Activated CD8-positive, alpha-beta T cell treated with anti-CD3 and anti-CD28 coated beads for 36 hours (primary cell): Measurements from ENCODE around the gene TRAPPC3. TPM values are rescaled to one million over a fixed set of nuclear protein-coding genes. Genes with fewer than 3 reads are reported as not detected.
"Not testable (repeated sequence)": the region's sequence is repeated elsewhere in the genome, so short reads cannot be mapped to it uniquely, and the experiment has no call there.

Experiments
- ATAC-seq: fragments of 200-7000 bp; cut with Tn5 transposase; one replicate; pipeline ENCODE4 v1.10.0; 2021; ENCODE audit warnings: mild to moderate bottlenecking, moderate library complexity
- CTCF ChIA-PET: fragments of 350-600 bp; sonication (Branson Sonifier 250); formaldehyde crosslinking; loops from one replicate; lab custom pipeline; 2021; ENCODE audit warnings: antibody characterized with exemption; lab: Charles Lee
- POLR2A ChIA-PET: fragments of 350-600 bp; sonication (Branson Sonifier 250); formaldehyde crosslinking; loops from one replicate; lab custom pipeline; 2021; ENCODE audit warnings: antibody characterized with exemption; lab: Charles Lee
- DNase-seq: peaks from one replicate; pipeline ENCODE4 v3.0.0-alpha.2; 2020
- H3K27ac Mint-ChIP-seq: one replicate; pipeline ENCODE4 v1.8.0; 2021; ENCODE audit warnings: mild to moderate bottlenecking, mixed read lengths
- H3K27me3 Mint-ChIP-seq: one replicate; pipeline ENCODE4 v1.8.0; 2021; ENCODE audit warnings: mixed read lengths
- H3K36me3 Mint-ChIP-seq: one replicate; pipeline ENCODE4 v1.8.0; 2021; ENCODE audit warnings: low read depth, mixed read lengths
- H3K4me1 Mint-ChIP-seq: one replicate; pipeline ENCODE4 v1.8.0; 2021; ENCODE audit warnings: low read depth, mixed read lengths
- H3K4me3 Mint-ChIP-seq: one replicate; pipeline ENCODE4 v1.8.0; 2021; ENCODE audit warnings: mild to moderate bottlenecking, moderate library complexity, mixed read lengths
- H3K9me3 Mint-ChIP-seq: one replicate; pipeline ENCODE4 v1.8.0; 2021; ENCODE audit warnings: mixed read lengths
- intact Hi-C: fragments of 100-400 bp; cut with micrococcal nuclease; formaldehyde crosslinking; loops from one replicate; pipeline ENCODE4 v1.10.0; 2022
- total RNA-seq, 2 experiments: library from RNA; stranded (reverse); gene quantifications; one replicate each; pipeline ENCODE4 v1.2.3, GENCODE V29; 2021
- TF ChIP-seq, protein P1 (sequence below): fragments of 200-600 bp; IDR thresholded peaks from one replicate; pipeline ENCODE4 v1.8.0; 2022; ENCODE audit warnings: antibody characterized with exemption, mild to moderate bottlenecking

The TRAPPC3 gene
- total RNA-seq, 2 experiments from 2014 or later: 47.9 to 48.4 TPM

GRCh38 chr1:36161641-36162531, 12.6 kb upstream of the TRAPPC3 start:
- CTCF ChIA-PET: interaction anchor here (1.3 to 7.5 kb wide), 9 partner anchors 11 to 218 kb away, joined by 3 to 95 read pairs (median 5); partner anchors contain the start of genes THRAP3 and TRAPPC3
- peak; percentile 35 for ATAC-seq
- Mint-ChIP-seq H3K4me3 (peak overlapping the region; percentile 80), H3K9me3 (no peaks in the 10 kb centered on the region), H3K4me1 (peaks cover 67% of the 10 kb centered on the region), H3K27me3 (no peaks in the 10 kb centered on the region), H3K27ac (peak overlapping the region; percentile 94), H3K36me3 (peaks cover 42% of the 10 kb centered on the region)
- TF ChIP-seq, protein P1, sequence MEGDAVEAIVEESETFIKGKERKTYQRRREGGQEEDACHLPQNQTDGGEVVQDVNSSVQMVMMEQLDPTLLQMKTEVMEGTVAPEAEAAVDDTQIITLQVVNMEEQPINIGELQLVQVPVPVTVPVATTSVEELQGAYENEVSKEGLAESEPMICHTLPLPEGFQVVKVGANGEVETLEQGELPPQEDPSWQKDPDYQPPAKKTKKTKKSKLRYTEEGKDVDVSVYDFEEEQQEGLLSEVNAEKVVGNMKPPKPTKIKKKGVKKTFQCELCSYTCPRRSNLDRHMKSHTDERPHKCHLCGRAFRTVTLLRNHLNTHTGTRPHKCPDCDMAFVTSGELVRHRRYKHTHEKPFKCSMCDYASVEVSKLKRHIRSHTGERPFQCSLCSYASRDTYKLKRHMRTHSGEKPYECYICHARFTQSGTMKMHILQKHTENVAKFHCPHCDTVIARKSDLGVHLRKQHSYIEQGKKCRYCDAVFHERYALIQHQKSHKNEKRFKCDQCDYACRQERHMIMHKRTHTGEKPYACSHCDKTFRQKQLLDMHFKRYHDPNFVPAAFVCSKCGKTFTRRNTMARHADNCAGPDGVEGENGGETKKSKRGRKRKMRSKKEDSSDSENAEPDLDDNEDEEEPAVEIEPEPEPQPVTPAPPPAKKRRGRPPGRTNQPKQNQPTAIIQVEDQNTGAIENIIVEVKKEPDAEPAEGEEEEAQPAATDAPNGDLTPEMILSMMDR: no peak
- peak; percentile 66 for DNase-seq
- intact Hi-C loops: no loop called here
- POLR2A ChIA-PET: interaction anchor here (0.5 to 4.8 kb wide), 21 partner anchors 8 to 298 kb away, joined by 3 to 72 read pairs (median 4); partner anchors contain the start of genes EVA1B, LSM10, THRAP3 and TRAPPC3

- intact Hi-C loops: no loop called here
- Mint-ChIP-seq H3K4me3 (peak overlapping the region; percentile 80), H3K4me1 (peaks cover 60% of the 10 kb centered on the region), H3K9me3 (no peaks in the 10 kb centered on the region), H3K27me3 (no peaks in the 10 kb centered on the region), H3K36me3 (peaks cover 38% of the 10 kb centered on the region), H3K27ac (peak overlapping the region; percentile 94)
- ChIA-PET POLR2A (interaction anchor here (0.6 to 4.8 kb wide), 17 partner anchors 9 to 237 kb away, joined by 3 to 72 read pairs (median 5); partner anchors contain the start of genes EVA1B, LSM10, SH3D21 and THRAP3), CTCF (interaction anchor here (1.1 to 7.5 kb wide), 10 partner anchors 10 to 219 kb away, joined by 3 to 95 read pairs (median 6); partner anchors contain the start of gene TRAPPC3)
- ATAC-seq (peak; percentile 56), DNase-seq (peak; percentile 88)
- TF ChIP-seq, protein P1: no peak
Measured at GRCh38 chr1:36160949-36161485, 11.7 kb upstream of the TRAPPC3 start.

DNA sequence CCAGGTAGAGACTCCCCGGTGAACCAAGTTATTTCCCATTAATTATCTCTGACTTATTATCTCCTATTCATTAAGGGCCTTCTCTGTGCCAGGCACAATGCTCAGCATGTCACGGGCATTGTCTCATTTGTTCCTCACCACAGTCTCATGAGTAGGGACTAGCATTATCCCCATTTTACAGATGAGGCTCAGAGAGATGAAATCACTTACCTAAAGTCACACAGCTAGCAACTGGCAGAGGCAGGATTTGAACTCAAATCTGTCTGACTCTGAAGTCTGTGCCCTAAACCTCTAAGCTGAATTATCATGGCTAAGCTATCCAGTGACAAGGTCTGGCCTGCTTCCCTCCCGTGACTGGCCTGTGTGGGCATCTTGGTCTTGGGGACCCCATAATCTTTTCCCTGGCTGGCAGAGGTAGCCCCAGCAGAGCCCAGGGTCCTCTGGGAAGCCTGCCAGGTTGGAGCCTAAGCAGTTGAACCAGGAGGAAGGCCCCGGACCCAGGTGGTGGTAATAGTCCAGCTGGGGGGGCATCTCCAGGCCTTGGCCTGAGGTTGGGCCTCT, 11.2 kb upstream of the TRAPPC3 start:
- CTCF ChIA-PET: interaction anchor here (1.0 to 7.5 kb wide), 10 partner anchors 9 to 220 kb away, joined by 3 to 95 read pairs (median 5); partner anchors contain the start of gene TRAPPC3
- peak overlapping the region; percentile 94 for H3K27ac Mint-ChIP-seq
- H3K4me1 Mint-ChIP-seq: peaks cover 58% of the 10 kb centered on the region
- no peak for ATAC-seq
- H3K36me3 Mint-ChIP-seq: peaks cover 38% of the 10 kb centered on the region
- POLR2A ChIA-PET: interaction anchor here (0.6 to 4.8 kb wide), 16 partner anchors 9 to 238 kb away, joined by 3 to 72 read pairs (median 5); partner anchors contain the start of genes EVA1B, LSM10, SH3D21 and THRAP3
- intact Hi-C loops: no loop called here
- peak overlapping the region; percentile 80 for H3K4me3 Mint-ChIP-seq
- H3K9me3 Mint-ChIP-seq: no peaks in the 10 kb centered on the region
- no peaks in the 10 kb centered on the region for H3K27me3 Mint-ChIP-seq
- TF ChIP-seq, protein P1: no peak
- DNase-seq: no peak

GRCh38 chr1:36159614-36160387, 10.5 kb upstream of the TRAPPC3 start:
- TF ChIP-seq, protein P1: no peak
- Mint-ChIP-seq H3K4me1 (peaks cover 60% of the 10 kb centered on the region), H3K36me3 (peaks cover 37% of the 10 kb centered on the region), H3K4me3 (peak overlapping the region; percentile 80), H3K27me3 (no peaks in the 10 kb centered on the region), H3K9me3 (no peaks in the 10 kb centered on the region), H3K27ac (peak overlapping the region; percentile 94)
- POLR2A ChIA-PET: interaction anchor here (1.0 to 4.8 kb wide), 13 partner anchors 9 to 238 kb away, joined by 3 to 72 read pairs (median 5); partner anchors contain the start of genes LSM10, SH3D21, THRAP3 and TRAPPC3
- DNase-seq (peak; percentile 36), ATAC-seq (no peak)
- intact Hi-C loops: no loop called here
- CTCF ChIA-PET: interaction anchor here (1.0 to 7.5 kb wide), 6 partner anchors 9 to 142 kb away, joined by 3 to 95 read pairs (median 14); partner anchors contain the start of gene TRAPPC3

DNA sequence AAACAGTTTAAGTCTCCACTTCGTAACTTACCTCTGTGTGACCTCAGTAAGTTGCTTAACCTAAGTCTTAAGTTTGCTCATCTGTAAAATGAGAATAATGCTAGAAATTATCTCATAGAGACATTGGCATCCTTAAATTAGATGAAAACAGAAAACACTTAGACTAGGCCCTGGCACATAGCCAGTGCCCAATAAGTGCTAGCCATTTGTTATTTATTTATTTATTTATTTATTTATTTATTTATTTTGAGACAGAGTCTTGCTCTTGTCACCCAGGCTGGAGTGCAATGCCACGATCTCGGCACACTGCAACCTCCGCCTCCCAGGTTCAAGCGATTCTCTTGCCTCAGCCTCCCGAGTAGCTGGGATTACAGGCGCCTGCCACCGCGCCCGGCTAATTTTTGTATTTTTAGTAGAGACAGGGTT, 9.6 kb upstream of the TRAPPC3 start:
- H3K4me1 Mint-ChIP-seq: peaks cover 62% of the 10 kb centered on the region
- ATAC-seq: not testable (repeated sequence)
- POLR2A ChIA-PET: interaction anchor here (1.0 to 4.8 kb wide), 4 partner anchors 9 to 65 kb away, joined by 4 to 72 read pairs (median 22); partner anchors contain the start of genes THRAP3 and TRAPPC3

More for the DNA sequence above, 9.6 kb upstream of the TRAPPC3 start:
- DNase-seq, H3K27me3 Mint-ChIP-seq, intact Hi-C loops, H3K9me3 Mint-ChIP-seq: not testable (repeated sequence)
- H3K27ac Mint-ChIP-seq: peak overlapping the region; percentile 94
- CTCF ChIA-PET: interaction anchor here (4.2 to 7.5 kb wide), 2 partner anchors 8 to 29 kb away, joined by 34 to 95 read pairs; partner anchors contain the start of gene TRAPPC3
- H3K4me3 Mint-ChIP-seq: peak overlapping the region; percentile 83
- peaks cover 29% of the 10 kb centered on the region for H3K36me3 Mint-ChIP-seq
